SK-N-SH (cell line): ENCODE data around the gene TNRC6C. TPM values are rescaled to one million over a fixed set of nuclear protein-coding genes. Genes with fewer than 3 reads are reported as not detected.

Experiments used
- CTCF ChIA-PET: fragments of 300-600, 350-600 bp; formaldehyde crosslinking; extraction: SDS; loops from one replicate; lab custom pipeline; 2021; lab: Yijun Ruan, JAX
- POLR2A ChIA-PET: fragments of 350-600 bp; sonication (Branson Sonifier 250); formaldehyde crosslinking; extraction: SDS; loops from one replicate; lab custom pipeline; 2020; ENCODE audit warnings: antibody characterized with exemption, inconsistent platforms; lab: Yijun Ruan, JAX
- DNase-seq: peaks from one replicate; pipeline ENCODE4 v3.0.0; 2012
- H2AFZ ChIP-seq: fragments of 200-600 bp; sonication (generic); 2 replicates; pipeline ENCODE4 v1.8.1; 2016; ENCODE audit warnings: antibody characterized with exemption, mild to moderate bottlenecking, low read depth
- H3F3A ChIP-seq: fragments of 200-600 bp; sonication (generic); replicated peaks from 2 replicates; pipeline ENCODE3; 2016; ENCODE audit warnings: antibody characterized with exemption, mild to moderate bottlenecking; ENCODE audit not compliant: insufficient read depth
- H3K27ac ChIP-seq, 2 experiments: fragments of 200-500 bp in 1 of 2; fragments of 200-600 bp in 1 of 2; sonication (Bioruptor generic) in 1 of 2; sonication (generic), shearing (Covaris generic) in 1 of 2; 2 replicates each; pipeline versions ENCODE4 v1.5.1 to v1.6.1; 2014 to 2016; ENCODE audit warnings: low read depth in 2 of 2, inconsistent platforms in 1 of 2, low read length in 1 of 2, mild to moderate bottlenecking in 1 of 2, mixed read lengths in 1 of 2
- H3K27me3 ChIP-seq: fragments of 200-600 bp; sonication (generic), shearing (Covaris generic); 2 replicates; pipeline ENCODE4 v1.6.1; 2016; ENCODE audit warnings: mixed run types; ENCODE audit not compliant: insufficient read depth
- H3K36me3 ChIP-seq, 2 experiments: fragments of 200-500 bp in 1 of 2; fragments of 200-600 bp in 1 of 2; sonication (Bioruptor generic) in 1 of 2; sonication (generic) in 1 of 2; replicated peaks in 1 of 2; 2 replicates each; pipeline versions ENCODE3 to v1.5.1; 2014 to 2016; ENCODE audit warnings: low read length in 1 of 2, mild to moderate bottlenecking in 1 of 2; ENCODE audit not compliant: insufficient read depth in 2 of 2, control insufficient read depth in 1 of 2
- H3K4me1 ChIP-seq, 2 experiments: fragments of 200-500 bp in 1 of 2; fragments of 200-600 bp in 1 of 2; sonication (Bioruptor generic) in 1 of 2; sonication (generic), shearing (Covaris generic) in 1 of 2; 2 replicates each; pipeline versions ENCODE4 v1.5.1 to v1.6.1; 2014 to 2016; ENCODE audit warnings: low read depth in 1 of 2, low read length in 1 of 2, mixed run types in 1 of 2; ENCODE audit not compliant: insufficient read depth in 2 of 2, control insufficient read depth in 1 of 2
- H3K4me2 ChIP-seq: fragments of 200-600 bp; sonication (generic), shearing (Covaris generic); 2 replicates; pipeline ENCODE4 v1.6.1; 2017; ENCODE audit warnings: mixed run types
- H3K4me3 ChIP-seq, 2 experiments: fragments of 200-500 bp in 1 of 2; fragments of 200-600 bp in 1 of 2; sonication (Bioruptor generic) in 1 of 2; sonication (generic), shearing (Covaris generic) in 1 of 2; 2 replicates each; pipeline versions ENCODE4 v1.5.1 to v1.8.1; 2014 to 2016; ENCODE audit warnings: low read depth in 2 of 2, inconsistent platforms in 1 of 2, low read length in 1 of 2, mild to moderate bottlenecking in 1 of 2, mixed read lengths in 1 of 2, moderate library complexity in 1 of 2
- H3K79me2 ChIP-seq: fragments of 200-600 bp; sonication (generic); 2 replicates; pipeline ENCODE4 v1.8.1; 2017; ENCODE audit warnings: mild to moderate bottlenecking; ENCODE audit not compliant: insufficient read depth
- H3K9ac ChIP-seq: fragments of 200-600 bp; sonication (generic); 2 replicates; pipeline ENCODE4 v1.6.1; 2017; ENCODE audit warnings: mixed run types
- H3K9me2 ChIP-seq: fragments of 200-600 bp; sonication (generic); 2 replicates; pipeline ENCODE4 v1.6.1; 2017; ENCODE audit warnings: mixed run types
- H3K9me3 ChIP-seq: fragments of 200-600 bp; sonication (generic); 2 replicates; pipeline ENCODE4 v1.6.1; 2017; ENCODE audit warnings: mixed run types, mild to moderate bottlenecking, moderate library complexity
- H4K20me1 ChIP-seq: fragments of 200-600 bp; sonication (generic); 2 replicates; pipeline ENCODE4 v1.6.1; 2017; ENCODE audit warnings: mild to moderate bottlenecking, mixed run types; ENCODE audit not compliant: insufficient read depth
- ELF1 ChIP-seq: IDR thresholded peaks from 2 replicates; pipeline ENCODE4 v1.4.0; 2012
- EP300 ChIP-seq, 2 experiments: IDR thresholded peaks; 2 replicates each; pipeline versions ENCODE4 v1.4.0 to v1.6.1; 2012; ENCODE audit warnings: borderline replicate concordance in 1 of 2, low read depth in 1 of 2, low read length in 1 of 2
- FOSL2 ChIP-seq: IDR thresholded peaks from 2 replicates; pipeline ENCODE4 v1.4.0; 2012; ENCODE audit warnings: low read depth, mild to moderate bottlenecking, moderate library complexity, borderline replicate concordance
- FOXJ3 ChIP-seq: sonication (generic); formaldehyde crosslinking; IDR thresholded peaks from 2 replicates; pipeline ENCODE4 v1.5.1; 2020; ENCODE audit warnings: mild to moderate bottlenecking, missing genetic modification reagents
- GATA2 ChIP-seq: sonication (generic); formaldehyde crosslinking; IDR thresholded peaks from 2 replicates; pipeline ENCODE4 v1.5.0; 2020; ENCODE audit warnings: mild to moderate bottlenecking, missing genetic modification reagents
- RAD21 ChIP-seq: IDR thresholded peaks from 2 replicates; pipeline ENCODE4 v1.6.1; 2012; ENCODE audit warnings: mild to moderate bottlenecking, low read length
- SMC3 ChIP-seq: IDR thresholded peaks from 2 replicates; pipeline ENCODE4 v1.6.1; 2012; ENCODE audit warnings: low read depth, low read length, improper control_type of control experiment
- TAF1 ChIP-seq: IDR thresholded peaks from 2 replicates; pipeline ENCODE4 v1.6.1; 2012; ENCODE audit warnings: low read depth, mild to moderate bottlenecking, low read length, moderate library complexity, borderline replicate concordance
- TCF12 ChIP-seq: IDR thresholded peaks from 2 replicates; pipeline ENCODE4 v1.4.0; 2012
- TEAD4 ChIP-seq: IDR thresholded peaks from 2 replicates; pipeline ENCODE4 v1.4.0; 2012; ENCODE audit warnings: mild to moderate bottlenecking, borderline replicate concordance; ENCODE audit not compliant: insufficient read depth
- USF1 ChIP-seq: IDR thresholded peaks from 2 replicates; pipeline ENCODE4 v1.4.0; 2012; ENCODE audit warnings: low read depth, borderline replicate concordance
- YY1 ChIP-seq: IDR thresholded peaks from 2 replicates; pipeline ENCODE4 v1.4.0; 2012; ENCODE audit warnings: low read depth, mild to moderate bottlenecking
- ZBTB33 ChIP-seq: IDR thresholded peaks from 2 replicates; pipeline ENCODE4 v1.4.0; 2012; ENCODE audit warnings: low read depth, borderline replicate concordance
- WGBS: methylation state at CpG from one replicate; pipeline ENCODE4 v1.1.6; 2017; ENCODE audit warnings: low lambda C conversion rate; 5-methylcytosine and 5-hydroxymethylcytosine counted together
- polyA plus RNA-seq, 3 experiments: library from polyadenylated mRNA; depleted of rRNA; stranded (reverse); fragments of >200 nt; gene quantifications; 2 replicates each; pipeline ENCODE4 v1.2.3, GENCODE V29; 2012

Gene TNRC6C
- polyA plus RNA-seq, 1 of the 3 experiments (the other 2 are of a cell fraction), result 2.2 TPM

- Histone ChIP-seq H3K79me2 (no peaks in the 10 kb centered on the region), H3K4me3 (no peak overlapping the region), H3K4me1 (peaks cover 0 to 21% of the 10 kb centered on the region in 2 experiments; a peak in 2 of 4 replicates), H2AFZ (no peak overlapping the region), H4K20me1 (no peaks in the 10 kb centered on the region), H3K9me3 (no peaks in the 10 kb centered on the region), H3K9me2 (no peaks in the 10 kb centered on the region)
- peak; percentile 83 for DNase-seq
- TF ChIP-seq TEAD4 (no peak), GATA2 (CRISPR knock-in tag) (peak; percentile 93), FOSL2 (no peak), ELF1 (no peak), ZBTB33 (no peak), EP300 (IDR thresholded peaks at IDR 0.05; ENCODE audit: borderline replicate concordance in 1 of 2, low read depth in 1 of 2, low read length in 1 of 2) (peak in 1 of 2 experiments; percentile 49; a peak in 1 of 4 replicates), RAD21 (0 out of 2 replicates have a peak, but pooled peaks have one; percentile 10), TAF1 (no peak), SMC3 (no peak)
- TF ChIP-seq, all 33 proteins: peak for 3
- no peak overlapping the region for H3K9ac ChIP-seq
- ChIA-PET CTCF (interaction anchor here (0.7 to 4.6 kb wide), 17 partner anchors 8 to 188 kb away, joined by 3 to 20 read pairs (median 5); partner anchors contain the start of gene TNRC6C), POLR2A (interaction anchor here (0.6 to 2.5 kb wide), 4 partner anchors 22 to 43 kb away, joined by 3 to 30 read pairs (median 4); partner anchors contain the start of gene TNRC6C)
- H3F3A ChIP-seq, result no peaks in the 10 kb centered on the region
- 17% methylated on average over 7 of the region's 7 CpGs for WGBS
- peak overlapping the region in 1 of 2 experiments; percentile 69; a peak in 2 of 4 replicates for H3K27ac ChIP-seq
- H3K36me3 ChIP-seq, result no peaks in the 10 kb centered on the region
- H3K4me2 ChIP-seq, result 0 out of 2 replicates have a peak overlapping the region, but pooled peaks have one; percentile 8
- peaks cover 46% of the 10 kb centered on the region for H3K27me3 ChIP-seq
Measured at GRCh38 chr17:77915594-77916021, 42.9 kb upstream of the TNRC6C start.

GRCh38 chr17:77916264-77916663 lies 42.2 kb upstream of the TNRC6C start:
- 0 out of 2 replicates have a peak overlapping the region, but pooled peaks have one; percentile 8 for H3K4me2 ChIP-seq
- no peaks in the 10 kb centered on the region for H3K79me2 ChIP-seq
- no peaks in the 10 kb centered on the region for H3K9me2 ChIP-seq
- no peaks in the 10 kb centered on the region for H4K20me1 ChIP-seq
- H3K27ac ChIP-seq, result peak overlapping the region in 1 of 2 experiments; percentile 69; a peak in 2 of 4 replicates
- H3K9me3 ChIP-seq, result no peaks in the 10 kb centered on the region
- H3K4me3 ChIP-seq, result no peak overlapping the region
- H3K4me1 ChIP-seq, result peaks cover 0 to 21% of the 10 kb centered on the region in 2 experiments; a peak in 2 of 4 replicates
- H3F3A ChIP-seq, result no peaks in the 10 kb centered on the region
- ChIA-PET POLR2A (interaction anchor here (0.9 to 2.5 kb wide), 6 partner anchors 12 to 43 kb away, joined by 3 to 30 read pairs (median 5); partner anchors contain the start of gene TNRC6C), CTCF (interaction anchor here (0.6 to 4.6 kb wide), 15 partner anchors 8 to 388 kb away, joined by 3 to 20 read pairs (median 6); partner anchors contain the start of gene TNRC6C)
- TF ChIP-seq USF1, result no peak
- TF ChIP-seq TCF12, result no peak
- no peak for TF ChIP-seq RAD21
- no peak for TF ChIP-seq YY1
- peak; percentile 49; the same call in 1 of the 2 replicates for TF ChIP-seq GATA2 (CRISPR knock-in tag)
- no peak for TF ChIP-seq ELF1
- no peak for TF ChIP-seq FOXJ3 (CRISPR knock-in tag)
- peaks cover 46% of the 10 kb centered on the region for H3K27me3 ChIP-seq
- H3K36me3 ChIP-seq, result no peaks in the 10 kb centered on the region
- H2AFZ ChIP-seq, result no peak overlapping the region
- WGBS, result 26% methylated on average over 6 of the region's 6 CpGs
- no peak overlapping the region for H3K9ac ChIP-seq
- no peak for DNase-seq
